ENCODE results near the gene MS4A3.

GRCh38 chr11:60098508-60098907 is 42.0 kb downstream of the MS4A3 start:
- TF ChIP-seq CTCF (IDR thresholded peaks at IDR 0.05) (no peak), ZFX (IDR thresholded peaks at IDR 0.05; ENCODE audit: borderline replicate concordance) (no peak)
